NCI-H2107 treated with DMSO at 0.1 percent for 48 hours (cell line): ENCODE results near the gene KAZALD1.

Experiments
- DNase-seq: peaks from one replicate; lab custom pipeline; 2025; ENCODE audit not compliant: unreplicated experiment; lab: John Stamatoyannopoulos, UW

KAZALD1 gene

DNA sequence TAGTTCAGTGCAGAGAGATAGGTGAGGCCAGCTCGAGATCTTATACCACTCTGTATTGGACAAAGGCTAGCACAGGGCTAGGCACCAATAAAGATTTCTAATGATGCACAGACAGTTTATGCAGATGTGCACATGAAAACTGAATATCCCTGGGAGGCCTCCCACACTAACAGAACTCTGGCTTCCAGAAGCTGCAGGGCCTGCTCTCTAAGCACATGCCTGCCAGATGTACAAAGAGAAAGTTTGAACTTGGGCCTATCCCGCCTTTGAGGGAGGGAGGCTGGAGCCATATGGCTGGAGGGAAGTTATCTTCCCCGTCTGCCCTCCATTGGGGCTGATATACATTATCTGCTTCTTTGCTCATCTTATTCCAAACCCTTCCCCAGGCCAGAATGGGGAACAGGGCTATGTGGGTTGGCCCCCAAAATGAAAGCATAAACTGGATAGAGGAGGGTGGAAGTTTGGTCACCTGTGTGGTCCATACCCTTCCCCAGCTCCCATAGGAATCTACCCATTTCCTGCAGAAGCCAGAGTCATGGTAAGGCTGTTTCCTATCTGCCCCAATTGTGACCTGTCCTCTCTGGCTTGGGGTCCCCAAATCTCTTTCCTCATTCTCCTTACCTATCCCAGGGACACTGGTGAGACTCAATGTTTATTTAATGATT lies 3.8 kb downstream of the KAZALD1 start:
- no peak for DNase-seq

DNA sequence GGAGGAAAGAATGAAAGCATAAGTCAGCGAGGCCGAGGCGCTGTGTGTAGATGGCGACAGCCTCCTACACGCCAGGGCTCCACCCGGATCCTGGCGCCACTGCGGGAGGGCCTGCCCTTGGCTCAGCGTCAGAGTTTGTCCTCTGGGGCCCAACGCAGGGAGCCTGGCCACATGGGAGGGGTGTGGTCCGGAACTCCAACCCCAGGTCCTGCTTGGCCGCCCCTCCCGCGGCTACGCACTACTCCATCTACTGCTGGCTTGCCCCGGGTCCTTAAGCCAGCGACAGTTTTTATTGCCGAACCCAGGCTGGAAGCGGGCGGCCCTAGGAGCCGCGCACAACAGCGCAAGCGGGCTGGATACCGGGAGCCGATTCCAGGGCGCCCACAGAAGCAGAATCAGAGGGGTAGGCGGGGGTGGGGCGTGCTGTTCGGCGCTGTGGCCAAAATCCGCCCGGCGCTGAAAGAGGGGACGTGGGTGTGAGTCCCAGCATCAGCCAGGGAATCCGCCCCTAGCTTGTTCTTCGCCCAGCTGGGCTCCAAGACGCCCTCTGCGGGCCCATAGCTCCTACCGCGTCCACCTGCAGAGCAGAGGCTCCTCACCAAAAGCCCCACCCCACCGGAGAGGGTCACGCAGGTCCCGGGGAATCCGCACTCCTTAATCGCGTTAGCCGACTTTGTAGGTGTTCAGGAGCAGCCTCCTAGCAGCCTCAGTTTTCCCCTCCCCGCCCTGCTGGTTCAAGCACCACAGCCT lies 4.5 kb downstream of the KAZALD1 start:
- no peak for DNase-seq

DNA sequence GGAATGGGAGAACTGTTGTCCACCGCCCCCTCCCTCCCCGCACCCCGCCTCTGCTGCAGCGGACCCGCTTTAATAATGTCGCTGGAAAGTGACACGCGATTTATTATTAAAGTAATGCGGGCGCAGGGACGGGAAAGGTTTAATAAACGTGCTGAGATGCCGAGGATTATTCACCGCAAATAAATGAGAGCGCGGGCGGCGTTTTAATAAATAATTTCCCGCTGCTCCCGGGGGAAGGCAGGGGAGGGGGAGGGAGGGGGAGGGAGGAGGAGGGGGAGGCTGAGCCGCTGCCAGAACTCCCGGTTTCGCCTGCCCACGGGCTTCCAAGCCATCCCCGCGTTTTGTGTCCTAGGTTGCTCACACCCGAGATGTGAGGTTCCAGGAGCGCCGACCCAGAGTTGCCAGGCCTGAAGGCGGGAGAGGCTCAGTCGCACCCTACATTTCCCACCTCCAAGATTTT lies 5.1 kb downstream of the KAZALD1 start:
- DNase-seq: no peak

DNA sequence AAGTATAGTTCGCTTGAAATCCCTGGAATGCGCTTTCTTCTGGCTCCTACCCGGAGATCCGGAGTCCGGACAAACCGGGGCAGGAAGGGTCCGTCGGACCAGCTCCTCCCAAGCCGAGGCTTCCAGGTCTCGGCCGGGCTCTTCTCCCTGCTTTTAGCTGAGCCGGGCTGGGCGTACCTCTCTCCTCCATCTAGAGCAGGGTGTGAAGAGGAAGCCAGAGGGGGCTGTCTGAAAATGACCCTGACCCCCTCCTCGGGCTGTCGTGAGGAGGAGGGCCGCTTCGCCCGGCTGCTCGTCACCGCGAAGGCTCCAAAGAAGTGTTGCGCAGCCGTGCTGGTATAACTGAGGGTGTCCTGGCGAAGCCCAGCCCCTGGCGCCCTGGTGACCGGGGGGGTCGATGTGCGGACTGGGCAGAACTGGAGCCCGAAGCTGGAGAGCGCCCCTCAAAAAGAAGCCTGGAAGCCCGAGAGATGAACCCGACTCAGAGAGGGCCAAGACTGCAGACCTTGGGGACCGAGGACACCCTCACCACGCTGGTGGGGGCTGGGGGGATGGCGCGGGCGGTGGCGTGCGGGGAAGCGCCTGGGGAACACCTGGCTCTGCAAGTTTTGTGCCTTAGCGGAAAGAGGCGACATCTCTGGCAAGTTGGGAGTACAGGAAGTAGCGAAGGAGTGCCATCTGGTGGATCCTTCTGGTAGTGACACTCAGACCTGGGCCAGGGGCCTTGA lies 5.7 kb downstream of the KAZALD1 start:
- peak; percentile 57 for DNase-seq

DNA sequence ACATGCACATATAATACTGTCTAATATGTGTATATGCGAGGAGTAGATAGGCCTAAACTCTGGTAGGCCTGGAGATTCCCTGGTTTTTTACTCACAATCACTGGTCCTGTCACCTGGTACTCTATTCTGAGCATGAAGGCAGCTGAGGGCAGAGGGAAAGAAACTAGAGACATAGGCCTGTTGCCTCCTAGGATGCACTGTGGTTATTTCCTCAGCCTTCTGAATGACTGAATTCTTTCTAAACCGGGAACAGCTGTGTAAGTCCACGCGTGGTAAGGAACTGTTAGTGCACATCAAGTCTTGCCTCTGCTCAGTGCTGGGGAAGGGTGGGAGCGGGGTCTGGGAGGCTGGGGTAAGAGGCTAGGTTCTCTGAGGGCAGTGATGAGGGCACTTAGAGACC lies 7.7 kb downstream of the KAZALD1 start:
- DNase-seq: no peak

DNA sequence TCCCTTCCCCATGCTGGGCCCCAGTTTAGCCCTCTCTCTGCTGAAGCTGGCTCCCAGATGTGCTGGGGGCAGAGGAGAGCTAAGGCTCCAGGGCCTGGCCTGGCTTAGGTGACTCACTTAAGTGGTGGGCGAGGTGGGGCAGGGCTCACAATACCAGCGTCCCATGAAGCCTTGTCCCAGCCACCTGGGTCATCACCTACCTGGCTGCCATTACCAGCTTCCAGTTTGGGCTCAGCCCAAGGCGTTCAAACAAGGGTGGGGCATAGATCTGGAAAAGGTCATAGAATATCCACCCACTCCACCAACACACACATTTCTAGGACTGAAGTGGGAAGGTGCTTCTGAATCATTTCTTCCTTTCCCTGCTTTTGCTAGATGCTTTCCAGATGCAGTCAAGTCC lies 8.3 kb downstream of the KAZALD1 start:
- no peak for DNase-seq

DNA sequence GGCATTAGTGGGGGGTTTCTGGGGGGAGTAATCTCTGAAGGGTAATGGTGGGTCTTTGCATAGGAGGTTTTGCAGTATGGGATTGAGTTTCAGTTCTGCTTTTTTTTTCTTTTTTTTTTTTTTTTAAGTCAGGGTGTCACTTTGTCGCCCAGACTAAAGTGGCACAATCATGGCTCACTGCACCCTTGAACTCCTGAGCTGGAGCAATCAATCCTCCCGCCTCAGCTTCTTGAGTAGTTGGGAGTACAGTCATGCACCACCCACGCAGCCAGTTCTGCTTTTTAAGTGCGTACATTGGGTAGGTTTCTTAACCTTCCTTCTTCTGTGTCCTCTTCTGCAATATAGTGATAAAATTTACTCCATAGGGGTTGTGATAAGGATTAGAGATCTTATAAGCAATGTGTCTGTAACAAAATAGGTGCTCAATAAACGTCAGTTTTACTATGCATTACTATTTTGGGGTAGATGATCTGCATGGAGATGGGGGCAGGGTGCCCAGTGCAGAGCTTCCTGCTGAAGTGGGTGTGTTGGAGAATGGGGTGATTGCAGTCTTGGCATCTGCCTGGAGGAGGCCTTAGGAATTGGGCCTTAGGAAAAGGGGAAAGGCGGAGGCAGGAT lies 9.6 kb downstream of the KAZALD1 start:
- no peak for DNase-seq

DNA sequence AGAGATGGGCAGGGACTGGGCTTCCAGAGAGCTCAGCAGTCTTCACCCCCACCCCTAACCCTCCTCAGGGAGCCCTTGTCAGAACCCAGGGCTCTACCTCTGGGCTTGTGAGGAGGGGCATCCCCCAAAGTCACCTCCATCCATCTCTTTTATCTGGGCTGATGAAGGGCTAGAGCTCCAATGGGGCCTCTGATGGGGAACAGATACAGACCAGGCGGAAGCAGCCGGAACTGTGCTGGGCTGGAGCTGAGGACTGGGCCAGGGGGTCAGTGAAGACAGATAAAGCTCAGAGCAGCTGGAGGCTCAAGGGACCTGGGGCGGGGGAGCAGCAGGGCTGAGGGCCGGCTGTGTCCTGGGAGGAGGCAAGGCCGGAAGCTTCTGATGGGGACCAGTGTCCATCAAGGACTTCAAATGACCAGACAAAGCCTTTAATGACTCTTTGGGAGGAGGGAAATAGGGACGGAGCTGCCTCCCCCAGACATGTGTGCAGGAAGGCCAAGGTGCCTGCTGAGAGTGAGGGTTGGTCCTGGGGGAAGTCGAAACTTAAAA lies 10.2 kb downstream of the KAZALD1 start:
- no peak for DNase-seq

DNA sequence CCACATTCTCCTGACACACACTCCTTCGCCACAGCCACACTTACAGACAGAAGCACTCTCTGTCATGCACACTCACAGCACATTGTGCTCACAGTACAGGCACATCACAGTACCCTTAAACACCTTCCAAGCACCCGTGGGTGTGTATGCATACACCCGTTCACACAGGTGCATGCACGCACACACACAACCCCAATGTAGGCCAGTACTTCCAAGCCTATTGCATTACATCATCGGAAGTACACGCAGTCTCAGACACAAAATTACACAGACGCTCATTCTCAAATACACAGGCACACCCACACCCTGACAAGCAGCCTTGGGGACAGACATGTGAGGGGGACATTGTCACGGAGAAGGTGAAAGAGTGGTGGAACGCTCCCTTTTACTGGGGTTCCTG lies 11.1 kb downstream of the KAZALD1 start:
- DNase-seq: no peak

DNA sequence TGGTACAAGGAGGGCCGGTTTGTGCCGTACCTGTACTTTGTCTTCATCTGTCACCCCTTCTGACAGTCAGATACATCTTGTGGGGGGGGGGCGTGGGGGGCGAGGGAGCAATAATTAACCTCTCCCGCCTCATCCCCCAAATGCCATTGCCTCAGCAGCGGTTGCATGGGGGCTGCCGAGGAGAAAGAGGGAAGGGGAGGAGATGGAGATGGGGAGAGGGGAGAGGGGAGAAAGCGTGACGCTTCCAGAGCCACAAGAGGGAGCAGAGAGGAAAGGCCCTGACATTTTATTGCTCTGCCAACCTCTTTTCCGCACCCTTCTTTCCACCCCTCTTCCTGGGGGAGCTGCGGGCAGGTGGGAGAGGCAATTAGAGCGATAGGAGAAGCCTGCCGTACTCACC lies 11.8 kb downstream of the KAZALD1 start:
- no peak for DNase-seq

DNA sequence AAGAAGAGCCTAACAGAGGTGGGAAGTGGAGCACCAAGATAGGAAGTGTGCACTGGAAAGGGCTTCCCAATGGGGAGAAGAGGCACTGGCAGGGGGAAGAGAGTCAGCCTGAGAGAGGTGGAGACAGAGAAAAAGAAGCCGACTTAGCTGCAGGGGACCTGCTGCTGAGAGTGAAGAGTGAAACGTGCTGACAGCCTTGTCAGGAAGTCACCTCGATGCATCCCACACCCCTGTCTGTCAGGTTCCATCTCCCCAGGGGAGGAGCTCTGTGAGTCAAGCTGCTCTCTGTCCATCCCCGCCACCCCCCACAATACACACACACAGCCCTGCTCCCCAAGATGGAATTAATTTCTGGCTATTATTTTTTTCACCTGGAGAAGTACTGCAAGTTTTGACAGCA lies 14.0 kb downstream of the KAZALD1 start:
- no peak for DNase-seq

DNA sequence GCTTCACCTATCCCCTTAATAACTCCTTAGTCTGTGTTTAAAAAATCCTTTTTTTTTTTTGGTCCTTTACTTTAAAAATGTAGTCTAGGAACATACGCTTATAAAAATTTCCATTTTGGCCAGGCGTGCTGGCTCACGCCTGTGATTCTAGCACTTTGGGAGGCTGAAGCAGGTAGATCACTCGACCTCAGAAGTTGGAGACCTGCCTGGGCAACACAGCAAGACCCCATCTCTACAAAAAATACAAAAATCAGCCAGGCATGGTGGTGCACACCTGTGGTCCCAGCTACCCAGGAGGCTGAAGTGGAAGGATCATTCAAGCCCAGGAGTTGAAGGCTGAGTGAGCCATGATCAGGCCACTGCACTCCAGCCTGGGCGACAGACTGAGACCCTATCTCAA lies 14.8 kb downstream of the KAZALD1 start:
- DNase-seq: no peak

DNA sequence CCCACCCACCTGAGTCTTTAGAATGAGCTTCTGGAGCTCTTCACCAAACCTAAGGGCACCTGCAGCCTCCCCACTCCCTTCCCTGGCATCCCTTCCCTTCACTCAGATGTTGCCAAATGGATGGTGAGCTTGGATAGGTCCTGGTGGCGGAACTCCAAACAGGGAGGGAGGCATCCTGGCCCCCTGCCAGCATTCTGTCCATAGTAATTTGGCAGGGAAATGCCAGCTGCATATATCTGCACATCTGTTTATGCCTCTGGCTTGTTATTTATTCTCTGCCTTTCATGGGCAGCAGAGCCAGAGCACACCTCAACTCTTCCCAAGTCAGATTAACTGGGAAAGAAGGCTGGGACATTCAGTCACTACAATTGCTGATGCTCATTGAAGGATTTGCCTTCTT lies 18.1 kb downstream of the KAZALD1 start:
- no peak for DNase-seq

DNA sequence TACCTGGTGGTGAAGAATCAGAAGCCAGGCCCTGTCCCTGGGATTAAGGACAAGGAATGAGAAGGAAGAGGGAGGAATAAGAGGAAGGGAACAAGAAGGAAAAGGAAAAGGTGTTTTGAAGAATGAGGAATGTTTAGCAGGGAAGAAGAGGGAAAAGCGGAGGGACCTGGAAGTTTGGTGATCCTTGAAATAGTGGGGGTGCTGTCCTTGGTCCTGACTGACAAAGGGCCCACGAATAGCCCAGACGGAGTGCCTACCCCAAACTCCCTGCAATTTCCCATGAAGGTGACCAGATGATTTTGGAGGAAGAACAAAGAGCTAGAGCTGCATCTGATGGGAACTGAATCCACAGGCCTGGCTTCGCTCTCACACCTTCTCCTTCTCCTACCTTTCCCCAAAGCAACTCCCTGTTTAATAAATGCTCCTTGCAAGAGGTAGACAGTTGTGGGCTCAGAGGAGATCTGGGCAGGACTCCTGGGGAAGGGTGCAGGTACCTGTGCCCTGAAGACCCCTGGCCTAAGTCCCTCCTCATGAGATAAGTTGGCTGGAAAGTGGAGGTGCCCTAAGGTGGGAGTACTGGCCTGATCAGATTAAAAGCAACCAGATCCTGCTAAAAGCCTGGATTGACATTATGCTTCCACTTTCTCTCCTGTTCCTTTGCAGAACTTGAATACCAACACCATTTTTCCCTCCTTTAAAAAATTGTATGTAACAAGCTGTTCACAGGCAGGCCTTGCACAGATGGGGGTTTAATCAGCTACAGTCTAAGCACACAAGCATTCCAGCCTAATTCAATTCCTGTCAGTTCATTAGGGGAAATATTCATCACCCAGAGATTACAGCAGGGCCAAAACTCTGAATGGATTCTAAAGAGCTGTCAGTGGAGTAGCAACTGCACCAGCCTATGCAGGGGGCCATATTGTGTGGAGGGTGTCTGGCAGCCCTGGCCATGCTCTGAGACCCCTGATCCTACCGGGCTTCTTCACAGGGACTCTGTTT lies 19.4 kb downstream of the KAZALD1 start:
- DNase-seq: no peak

DNA sequence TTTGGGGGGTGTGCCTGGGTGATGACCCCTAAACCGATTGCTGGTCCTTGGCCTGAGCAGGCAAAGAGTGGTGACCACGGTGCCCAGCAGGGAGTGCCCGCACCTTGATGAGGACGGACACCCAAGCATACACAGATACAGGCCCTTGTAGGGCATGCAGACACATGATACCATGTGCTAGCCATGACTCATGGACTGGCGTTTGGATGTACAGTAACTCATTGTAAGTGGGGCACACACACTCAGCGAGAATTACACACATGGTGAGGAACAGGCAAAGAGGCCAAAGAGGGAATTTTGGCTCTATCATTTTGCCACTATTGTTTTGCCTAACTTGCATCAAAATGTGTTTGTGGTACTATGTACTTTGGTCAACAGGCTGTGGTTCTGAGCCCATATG lies 24.1 kb downstream of the KAZALD1 start:
- no peak for DNase-seq

DNA sequence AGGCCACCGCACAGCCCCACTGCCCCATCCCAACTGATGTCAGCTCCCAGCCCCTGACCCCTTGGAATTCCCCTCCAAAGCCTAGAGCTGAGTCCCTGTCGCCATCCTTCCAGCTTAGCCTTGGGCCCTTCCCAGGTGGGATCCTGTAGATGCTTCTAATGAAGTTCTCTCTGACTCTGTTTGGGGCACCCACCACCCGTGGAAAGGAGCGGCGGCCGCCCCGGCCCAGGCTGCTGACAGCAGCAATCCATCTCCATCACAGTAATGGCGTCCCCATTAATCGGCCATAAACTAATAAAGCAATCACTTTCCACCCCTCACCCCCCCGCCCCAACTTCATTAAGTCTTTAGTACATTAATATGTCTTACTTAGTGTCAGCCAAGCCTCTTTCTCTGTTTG lies 25.6 kb downstream of the KAZALD1 start:
- no peak for DNase-seq

DNA sequence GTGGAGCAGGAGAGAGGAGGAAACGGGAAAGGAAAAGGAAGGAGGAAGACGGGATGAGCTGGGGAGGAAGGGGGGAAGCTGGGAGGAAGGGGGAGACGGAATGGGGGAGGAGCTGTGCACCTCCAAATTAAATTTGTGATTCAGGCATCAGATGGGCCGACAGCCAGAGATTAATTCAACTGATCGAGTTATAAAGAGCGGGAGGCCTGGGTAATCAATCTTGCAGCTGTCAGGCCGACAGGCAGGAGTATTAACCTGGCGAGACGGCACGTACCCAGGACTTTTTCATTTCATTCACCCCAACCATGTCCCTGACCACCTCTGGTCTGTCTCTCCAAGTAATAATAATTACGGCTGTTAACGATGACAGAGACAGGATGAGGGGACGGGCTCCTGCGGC lies 26.2 kb downstream of the KAZALD1 start:
- no peak for DNase-seq

DNA sequence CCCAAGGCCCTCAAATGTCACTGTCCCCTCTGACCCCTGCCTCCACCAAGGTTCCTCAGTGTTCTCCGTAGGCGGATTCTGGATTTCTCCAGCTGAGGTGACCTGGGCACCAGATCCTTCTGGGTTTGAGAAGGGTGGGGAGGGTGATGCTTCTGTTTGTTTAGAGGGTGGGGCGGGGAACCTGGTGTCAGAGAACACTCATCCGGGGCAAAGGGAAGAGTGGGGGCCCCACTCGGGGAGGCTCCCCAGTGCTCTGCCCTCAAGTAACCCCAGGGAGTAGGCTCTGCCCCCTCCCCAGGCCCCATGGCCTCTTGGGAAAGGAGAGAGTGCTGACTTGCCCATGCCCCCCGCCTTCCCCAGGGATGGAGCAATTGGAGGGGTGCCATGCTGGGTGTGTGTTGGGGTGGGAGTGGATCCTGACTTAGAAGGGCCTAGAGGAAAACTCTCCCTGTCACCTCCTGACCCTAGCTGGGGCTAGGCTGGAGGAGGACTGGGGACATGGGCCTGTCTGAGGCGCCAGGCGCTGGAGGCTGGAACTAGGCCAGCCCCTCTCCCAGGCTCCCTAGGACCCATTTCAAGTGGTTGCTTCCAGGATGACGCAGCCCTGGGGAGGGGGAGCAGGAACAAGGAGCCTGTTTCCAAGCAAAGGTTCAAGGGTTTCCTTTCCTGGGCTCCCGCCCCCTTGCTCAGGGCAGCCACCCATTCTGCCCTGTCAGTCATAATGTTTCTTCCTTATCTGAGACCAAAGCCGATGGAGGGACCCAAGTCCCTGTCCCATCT lies 27.9 kb downstream of the KAZALD1 start:
- DNase-seq: no peak

DNA sequence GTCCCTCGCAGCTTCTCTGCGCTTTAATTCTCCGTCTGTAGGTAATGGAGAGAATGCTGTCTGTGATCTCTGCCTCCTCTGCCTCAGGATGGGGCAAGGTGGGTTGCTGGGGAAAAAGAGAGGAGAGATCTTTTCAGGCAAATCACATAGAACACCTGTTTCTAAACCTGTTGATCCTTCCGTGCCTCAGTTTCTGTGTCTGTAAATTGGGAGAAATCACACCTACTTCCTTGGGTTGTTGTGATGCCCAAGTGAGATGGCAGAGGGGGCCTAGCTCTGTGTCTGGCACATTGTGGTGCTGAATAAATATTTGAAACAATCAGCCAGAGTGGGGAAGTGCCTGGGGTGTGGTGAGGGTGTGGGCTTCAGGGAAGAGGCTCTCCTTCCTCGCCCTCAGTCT lies 28.8 kb downstream of the KAZALD1 start:
- no peak for DNase-seq
